ENCODE data around the gene CREBBP.
A peak's percentile ranks its signal among the peaks of the same experiment; 100 is the strongest.
"Not testable (repeated sequence)": the region's sequence is repeated elsewhere in the genome, so short reads cannot be mapped to it uniquely, and the experiment has no call there.

The CREBBP gene

GRCh38 chr16:3880623-3881498, at the start of gene CREBBP:
Gene CREBBP, minus strand, starts transcription at chr16:3880713. Its CDS starts 797 bp downstream, at chr16:3879916.
- DNase-seq = peak; percentile 94

- DNase-seq = not testable (repeated sequence)
These were observed 46.6 kb upstream of the CREBBP start for GRCh38 chr16:3927147-3927546.

DNA sequence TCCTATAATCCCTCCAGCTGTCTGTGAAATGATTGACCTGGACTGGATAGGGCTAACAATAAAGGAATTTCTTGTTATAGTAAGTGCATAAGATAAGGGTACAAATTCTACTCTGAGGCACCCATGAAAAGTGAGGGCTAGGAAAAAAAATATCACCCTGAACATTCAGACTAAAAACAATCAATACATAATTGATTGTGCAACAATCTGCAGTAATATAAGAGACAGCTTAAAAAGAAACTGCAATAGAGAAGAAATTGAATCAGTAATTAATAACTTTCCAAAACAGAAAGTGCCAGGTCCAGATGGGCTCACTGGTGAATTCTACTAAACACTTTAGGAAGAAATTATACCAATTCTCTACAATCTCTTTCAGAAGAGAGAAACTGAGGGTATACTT, 44.2 kb upstream of the CREBBP start:
- no peak for DNase-seq

GRCh38 chr16:3922241-3922640, 41.7 kb upstream of the CREBBP start:
- DNase-seq = no peak

- DNase-seq = no peak
These were observed 39.7 kb upstream of the CREBBP start for GRCh38 chr16:3920206-3920605.

DNA sequence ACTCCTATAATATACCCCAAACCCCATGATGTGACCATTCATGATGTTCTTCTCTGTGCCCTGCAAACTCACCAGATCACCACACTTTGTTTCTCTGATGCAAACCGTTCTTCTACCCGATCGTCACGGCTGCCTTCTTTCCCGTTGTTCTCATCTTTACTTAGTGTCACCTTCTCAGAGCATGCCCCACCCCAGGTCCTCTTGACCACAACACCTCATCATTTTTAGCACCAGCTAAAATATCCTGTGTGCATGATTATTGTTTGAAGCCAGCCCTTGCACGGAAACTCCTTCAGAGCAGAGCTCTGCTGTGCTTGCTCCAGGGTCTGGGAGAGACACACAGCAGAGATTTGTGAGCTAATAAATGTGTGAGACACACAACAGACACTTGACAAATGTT, 38.9 kb upstream of the CREBBP start:
- no peak for DNase-seq

GRCh38 chr16:3915426-3916260, 35.1 kb upstream of the CREBBP start:
- no peak for DNase-seq

GRCh38 chr16:3912897-3913296, 32.4 kb upstream of the CREBBP start:
- DNase-seq = no peak

DNA sequence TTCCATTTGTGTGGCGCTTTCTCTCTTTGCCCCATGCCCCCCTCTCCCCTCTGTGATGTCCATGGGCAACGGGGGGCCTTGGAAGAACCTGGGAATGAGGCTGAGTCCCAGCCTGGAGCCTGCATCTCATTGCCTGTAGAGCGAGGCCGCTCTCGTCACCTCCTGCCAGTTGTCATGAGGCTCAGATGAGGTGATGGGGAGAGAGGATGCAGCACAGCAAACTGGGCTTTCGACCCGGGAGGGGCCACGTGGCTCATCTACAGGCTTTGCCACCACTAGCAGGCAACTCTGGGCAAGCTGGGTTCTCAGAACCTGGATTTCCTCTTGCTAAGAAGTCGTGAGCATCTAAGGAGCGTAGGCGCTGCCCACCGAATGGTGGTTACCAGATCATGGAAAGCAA, 31.9 kb upstream of the CREBBP start:
- DNase-seq = no peak

- not testable (repeated sequence) for DNase-seq
These were observed 31.2 kb upstream of the CREBBP start for GRCh38 chr16:3911741-3912140.

GRCh38 chr16:3909791-3910583, 29.5 kb upstream of the CREBBP start:
- DNase-seq = no peak

- no peak for DNase-seq
These were observed 28.5 kb upstream of the CREBBP start for GRCh38 chr16:3908951-3909437.

- no peak for DNase-seq
These were observed 27.1 kb upstream of the CREBBP start for GRCh38 chr16:3907586-3907985.

DNA sequence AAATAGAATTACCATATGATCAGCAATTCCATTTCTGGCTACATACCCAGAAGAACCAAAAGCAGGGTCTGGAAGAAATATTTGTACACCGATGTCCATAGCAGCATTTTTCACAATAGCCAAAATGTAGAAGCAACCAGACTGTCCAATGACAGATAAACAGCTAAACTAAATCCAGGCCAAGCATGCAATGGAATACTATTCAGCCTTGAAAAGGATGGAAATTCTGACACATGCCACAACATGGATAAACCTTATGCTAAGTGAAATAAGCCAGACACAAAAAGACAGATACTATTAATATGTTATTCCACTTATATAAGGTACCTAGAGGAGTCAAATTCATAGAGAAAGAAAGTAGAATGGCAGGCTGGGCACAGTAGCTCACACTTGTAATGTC, 25.9 kb upstream of the CREBBP start:
- no peak for DNase-seq

GRCh38 chr16:3904875-3905274, 24.4 kb upstream of the CREBBP start:
- no peak for DNase-seq

- DNase-seq = no peak
These were observed 9.6 kb upstream of the CREBBP start for GRCh38 chr16:3890091-3890490.

GRCh38 chr16:3889059-3889458, 8.5 kb upstream of the CREBBP start:
- no peak for DNase-seq

- DNase-seq = not testable (repeated sequence)
These were observed 5.5 kb upstream of the CREBBP start for GRCh38 chr16:3885999-3886398.

- DNase-seq = no peak
These were observed 3.9 kb upstream of the CREBBP start for GRCh38 chr16:3884398-3884797.

GRCh38 chr16:3882531-3882930, 2.0 kb upstream of the CREBBP start:
- no peak for DNase-seq

- no peak for DNase-seq
These were observed 1.0 kb upstream of the CREBBP start for GRCh38 chr16:3881499-3881990.

DNA sequence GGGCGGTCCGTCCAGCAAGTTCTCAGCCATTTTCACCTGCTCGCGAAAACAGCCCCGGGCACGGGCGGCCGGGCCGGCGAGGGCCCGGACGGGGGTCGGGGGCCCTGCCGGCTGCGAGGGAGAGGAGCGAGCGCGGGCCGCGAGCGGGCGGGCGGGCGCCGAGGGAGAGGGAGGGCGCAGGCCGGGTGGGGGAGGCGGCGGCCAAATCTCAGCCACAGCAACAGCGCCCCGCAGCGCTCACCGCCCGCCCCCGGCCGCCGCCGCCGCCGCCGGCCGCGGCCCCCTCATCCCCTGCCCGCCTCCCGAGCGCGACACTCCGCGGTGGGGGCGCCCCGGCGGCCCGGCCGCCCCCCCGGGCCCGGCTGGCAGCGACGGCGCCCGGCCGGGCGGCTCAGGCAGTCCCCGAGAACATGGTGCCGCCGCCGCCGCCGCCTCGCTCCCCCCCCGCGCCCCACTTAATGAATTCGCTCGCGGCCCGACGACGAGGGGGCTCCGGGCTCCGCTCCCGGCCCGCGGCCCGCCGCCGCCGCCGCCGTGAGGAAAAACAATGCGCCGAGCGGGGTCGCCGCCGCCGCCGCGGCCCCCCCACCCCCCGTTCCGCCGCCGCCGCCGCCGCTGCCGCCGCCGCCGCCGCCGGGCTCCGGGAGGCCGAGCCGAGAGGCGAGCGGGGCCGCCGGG, 487 bp downstream of the CREBBP start:
- peak; percentile 86 for DNase-seq
